Measurements from ENCODE around the gene N4BP2.
"Not testable (repeated sequence)": the region's sequence is repeated elsewhere in the genome, so short reads cannot be mapped to it uniquely, and the experiment has no call there.

The N4BP2 gene

GRCh38 chr4:40056716-40057585, at the start of gene N4BP2:
TSS of gene N4BP2 (plus strand) at chr4:40056850. CDS start at chr4:40097341, 40,491 bp downstream.
- peak; percentile 74 for DNase-seq

- DNase-seq, result no peak
Measured at GRCh38 chr4:40016007-40016406, 40.6 kb upstream of the N4BP2 start.

GRCh38 chr4:40020221-40020620, 36.4 kb upstream of the N4BP2 start:
- no peak for DNase-seq

GRCh38 chr4:40021116-40021515, 35.5 kb upstream of the N4BP2 start:
- DNase-seq, result not testable (repeated sequence)

- DNase-seq, result not testable (repeated sequence)
Measured at GRCh38 chr4:40024049-40024448, 32.6 kb upstream of the N4BP2 start.

- DNase-seq, result no peak
Measured at GRCh38 chr4:40032785-40033184, 23.9 kb upstream of the N4BP2 start.

- DNase-seq, result no peak
Measured at GRCh38 chr4:40033613-40034012, 23.0 kb upstream of the N4BP2 start.

GRCh38 chr4:40038977-40039376, 17.7 kb upstream of the N4BP2 start:
- DNase-seq, result no peak

GRCh38 chr4:40040908-40041307, 15.7 kb upstream of the N4BP2 start:
- no peak for DNase-seq

GRCh38 chr4:40043786-40044185, 12.9 kb upstream of the N4BP2 start:
- no peak for DNase-seq

- no peak for DNase-seq
Measured at GRCh38 chr4:40046311-40046980, 10.2 kb upstream of the N4BP2 start.

- DNase-seq, result no peak
Measured at GRCh38 chr4:40053161-40053560, 3.5 kb upstream of the N4BP2 start.

- no peak for DNase-seq
Measured at GRCh38 chr4:40055511-40055862, 1.2 kb upstream of the N4BP2 start.

GRCh38 chr4:40055863-40056715, 561 bp upstream of the N4BP2 start:
- DNase-seq, result peak; percentile 45

- DNase-seq, result peak; percentile 36
Measured at GRCh38 chr4:40057586-40058091, 989 bp downstream of the N4BP2 start.

GRCh38 chr4:40058121-40058520, 1.5 kb downstream of the N4BP2 start:
- DNase-seq, result no peak

GRCh38 chr4:40058854-40059253, 2.2 kb downstream of the N4BP2 start:
- DNase-seq, result no peak

GRCh38 chr4:40059362-40059761, 2.7 kb downstream of the N4BP2 start:
- DNase-seq, result no peak

- DNase-seq, result no peak
Measured at GRCh38 chr4:40065010-40065409, 8.4 kb downstream of the N4BP2 start.

GRCh38 chr4:40066651-40067050, 10.0 kb downstream of the N4BP2 start:
- DNase-seq, result no peak

- DNase-seq, result no peak
Measured at GRCh38 chr4:40070387-40070786, 13.7 kb downstream of the N4BP2 start.

GRCh38 chr4:40086421-40086820, 29.8 kb downstream of the N4BP2 start:
- DNase-seq, result no peak

- DNase-seq, result no peak
Measured at GRCh38 chr4:40087799-40088366, 31.2 kb downstream of the N4BP2 start.
